ENCODE data around the gene SMPD2.

Gene SMPD2

GRCh38 chr6:109440331-109441068 lies at the start of gene SMPD2, which contains the start of gene PPIL6:
Gene SMPD2 (plus strand): TSS chr6:109440724. CDS start chr6:109441122, 398 bp downstream.
Gene PPIL6 (minus strand): TSS chr6:109440628. CDS start chr6:109440590, 38 bp downstream.
- DNase-seq = peak; percentile 63

GRCh38 chr6:109393157-109393885 lies 47.2 kb upstream of the SMPD2 start:
- no peak for DNase-seq

GRCh38 chr6:109393886-109394281 lies 46.6 kb upstream of the SMPD2 start:
- no peak for DNase-seq

- DNase-seq = no peak
Observed at GRCh38 chr6:109396046-109396718, 44.3 kb upstream of the SMPD2 start.

- no peak for DNase-seq
Observed at GRCh38 chr6:109397020-109397419, 43.5 kb upstream of the SMPD2 start.

GRCh38 chr6:109406196-109406595 lies 34.3 kb upstream of the SMPD2 start:
- no peak for DNase-seq

- no peak for DNase-seq
Observed at GRCh38 chr6:109411034-109411433, 29.5 kb upstream of the SMPD2 start.

GRCh38 chr6:109417646-109418045 lies 22.9 kb upstream of the SMPD2 start:
- DNase-seq = no peak

GRCh38 chr6:109420751-109421150 lies 19.8 kb upstream of the SMPD2 start:
- no peak for DNase-seq

- DNase-seq = no peak
Observed at GRCh38 chr6:109421184-109421583, 19.3 kb upstream of the SMPD2 start.

- no peak for DNase-seq
Observed at GRCh38 chr6:109424946-109425345, 15.6 kb upstream of the SMPD2 start.

GRCh38 chr6:109428889-109429477 lies 11.5 kb upstream of the SMPD2 start:
- DNase-seq = peak; percentile 44

- DNase-seq = peak; percentile 55
Observed at GRCh38 chr6:109429496-109429895, 11.0 kb upstream of the SMPD2 start.

- no peak for DNase-seq
Observed at GRCh38 chr6:109434456-109434855, 6.1 kb upstream of the SMPD2 start.

- DNase-seq = no peak
Observed at GRCh38 chr6:109436041-109436440, 4.5 kb upstream of the SMPD2 start.

- DNase-seq = no peak
Observed at GRCh38 chr6:109441069-109441816, 719 bp downstream of the SMPD2 start.

GRCh38 chr6:109442393-109442924 lies 1.9 kb downstream of the SMPD2 start:
- no peak for DNase-seq

- no peak for DNase-seq
Observed at GRCh38 chr6:109443425-109443950, 3.0 kb downstream of the SMPD2 start.

GRCh38 chr6:109445382-109445781 lies 4.9 kb downstream of the SMPD2 start:
- no peak for DNase-seq

- DNase-seq = no peak
Observed at GRCh38 chr6:109446072-109446471, 5.5 kb downstream of the SMPD2 start.

GRCh38 chr6:109446541-109446940 lies 6.0 kb downstream of the SMPD2 start:
- DNase-seq = no peak

GRCh38 chr6:109447087-109447486 lies 6.6 kb downstream of the SMPD2 start:
- no peak for DNase-seq

Data from DMS153 (cell line).